ENCODE results near the gene RANBP1. TPM values are rescaled to one million over a fixed set of nuclear protein-coding genes. Genes with fewer than 3 reads are reported as not detected.

Gene RANBP1
- total and polyA plus RNA-seq, 2 of the 13 experiments (the other 11 are each of a cell fraction or from before 2014, with no cell fraction given): 181 to 492 TPM

GRCh38 chr22:20130731-20131596 is 15.1 kb downstream of the RANBP1 start (continued):
- TF ChIP-seq ZBTB40 (IDR thresholded peaks at IDR 0.05): no peak
- 0 out of 2 replicates have a peak, but pooled peaks have one; percentile 19 for TF ChIP-seq ZBTB40 (CRISPR knock-in tag; IDR thresholded peaks at IDR 0.05)
- TF ChIP-seq KDM2A (CRISPR knock-in tag; IDR thresholded peaks at IDR 0.05; ENCODE audit: borderline replicate concordance, low read depth): peak; percentile 75
- TF ChIP-seq RAD21 (CRISPR knock-in tag; IDR thresholded peaks at IDR 0.05): peak; percentile 19; the same call in 1 of the 2 replicates
- peak; percentile 37; the same call in 1 of the 2 replicates for TF ChIP-seq ZFP91 (CRISPR knock-in tag; IDR thresholded peaks at IDR 0.05; ENCODE audit: borderline replicate concordance)
- no peak for TF ChIP-seq NR2F1 (CRISPR knock-in tag; IDR thresholded peaks at IDR 0.05)
- peak; percentile 22 for TF ChIP-seq ZNF407 (CRISPR knock-in tag; IDR thresholded peaks at IDR 0.05; ENCODE audit: not compliant biosample characterization)
